ENCODE results near the gene UNC5B.

The UNC5B gene

DNA sequence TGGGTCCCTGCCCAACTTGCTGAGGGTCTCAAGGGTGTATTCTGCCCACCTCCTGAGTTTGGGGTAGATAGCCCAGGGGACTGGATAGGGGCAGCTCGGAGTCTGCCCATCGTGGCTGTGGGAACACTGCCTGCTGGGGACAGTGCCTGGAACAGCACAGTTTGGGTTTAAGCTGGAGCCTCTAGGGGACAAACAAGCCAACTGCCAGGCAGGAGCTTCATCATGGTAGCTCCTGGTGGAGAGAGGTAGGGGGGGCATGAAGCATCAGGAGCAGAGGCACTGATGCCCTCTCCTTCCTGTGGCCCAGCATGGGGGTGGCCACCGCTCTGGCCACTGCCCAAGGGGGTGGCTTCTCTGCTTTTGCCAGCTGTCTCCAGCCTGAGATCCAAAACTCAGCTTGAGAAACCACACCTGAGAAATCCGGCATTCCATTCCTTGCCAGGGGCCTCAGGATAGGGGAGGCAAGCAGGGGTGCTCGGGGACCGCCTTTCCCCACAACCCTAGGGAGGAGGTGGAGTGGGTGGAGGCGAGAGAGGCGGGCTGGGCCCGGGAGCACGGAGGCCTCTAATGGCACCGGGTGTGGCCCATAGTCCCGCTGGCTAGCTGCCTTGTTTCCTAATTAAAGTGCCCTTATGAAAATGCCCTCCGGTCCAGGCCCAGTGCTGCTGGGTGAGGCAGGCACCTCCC lies 47.6 kb downstream of the UNC5B start:
- no peak for DNase-seq (ENCODE audit: low read depth)
- in situ Hi-C loops (cut with HindIII; ENCODE audit: low sequenced_read_pairs): no loop called here
- TF ChIP-seq, protein P1, sequence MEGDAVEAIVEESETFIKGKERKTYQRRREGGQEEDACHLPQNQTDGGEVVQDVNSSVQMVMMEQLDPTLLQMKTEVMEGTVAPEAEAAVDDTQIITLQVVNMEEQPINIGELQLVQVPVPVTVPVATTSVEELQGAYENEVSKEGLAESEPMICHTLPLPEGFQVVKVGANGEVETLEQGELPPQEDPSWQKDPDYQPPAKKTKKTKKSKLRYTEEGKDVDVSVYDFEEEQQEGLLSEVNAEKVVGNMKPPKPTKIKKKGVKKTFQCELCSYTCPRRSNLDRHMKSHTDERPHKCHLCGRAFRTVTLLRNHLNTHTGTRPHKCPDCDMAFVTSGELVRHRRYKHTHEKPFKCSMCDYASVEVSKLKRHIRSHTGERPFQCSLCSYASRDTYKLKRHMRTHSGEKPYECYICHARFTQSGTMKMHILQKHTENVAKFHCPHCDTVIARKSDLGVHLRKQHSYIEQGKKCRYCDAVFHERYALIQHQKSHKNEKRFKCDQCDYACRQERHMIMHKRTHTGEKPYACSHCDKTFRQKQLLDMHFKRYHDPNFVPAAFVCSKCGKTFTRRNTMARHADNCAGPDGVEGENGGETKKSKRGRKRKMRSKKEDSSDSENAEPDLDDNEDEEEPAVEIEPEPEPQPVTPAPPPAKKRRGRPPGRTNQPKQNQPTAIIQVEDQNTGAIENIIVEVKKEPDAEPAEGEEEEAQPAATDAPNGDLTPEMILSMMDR (IDR thresholded peaks at IDR 0.05; ENCODE audit: low read depth, low read length, missing control alignments): peak; percentile 17
- no peak overlapping the region for H3K4me3 ChIP-seq (ENCODE audit: low read depth, low read length)

DNA sequence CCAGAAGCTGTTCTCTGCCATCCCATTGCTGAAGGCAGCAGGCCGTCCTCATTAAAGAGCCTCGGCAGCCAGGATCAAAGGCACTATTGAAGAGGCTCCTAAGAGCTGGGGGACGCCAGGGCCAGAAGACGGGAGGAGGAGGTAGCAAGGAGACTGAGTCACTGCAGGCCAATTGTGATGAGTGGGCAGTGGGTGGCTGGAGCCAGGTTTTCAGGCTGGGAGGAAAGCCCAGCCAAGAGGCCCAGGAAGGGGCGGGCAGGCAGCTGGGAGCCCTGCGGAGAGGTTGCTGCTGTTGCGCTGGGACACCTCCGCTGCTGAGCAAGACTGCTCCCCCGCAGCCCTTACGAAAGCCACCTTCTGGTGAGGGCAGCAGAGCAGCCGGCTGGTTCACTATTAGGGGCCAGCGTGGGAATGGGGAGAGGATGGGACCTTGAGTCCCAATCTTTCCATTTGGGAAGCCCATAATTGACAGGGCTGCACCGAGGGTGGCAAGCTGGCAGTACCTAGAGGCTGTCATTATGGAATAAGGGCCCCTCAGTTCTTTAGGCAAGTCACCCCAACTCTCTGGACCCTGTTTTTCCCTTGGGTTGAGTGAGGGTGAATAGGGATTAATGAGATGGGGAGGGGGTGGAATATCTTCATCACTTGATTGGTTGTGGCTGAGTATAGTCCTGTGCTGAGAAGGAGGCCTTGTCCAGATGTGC lies 48.4 kb downstream of the UNC5B start:
- in situ Hi-C loops (cut with HindIII; ENCODE audit: low sequenced_read_pairs): no loop called here
- DNase-seq (ENCODE audit: low read depth): peak; percentile 57
- no peak overlapping the region for H3K4me3 ChIP-seq (ENCODE audit: low read depth, low read length)
- TF ChIP-seq, protein P1 (IDR thresholded peaks at IDR 0.05; ENCODE audit: low read depth, low read length, missing control alignments): no peak

DNA sequence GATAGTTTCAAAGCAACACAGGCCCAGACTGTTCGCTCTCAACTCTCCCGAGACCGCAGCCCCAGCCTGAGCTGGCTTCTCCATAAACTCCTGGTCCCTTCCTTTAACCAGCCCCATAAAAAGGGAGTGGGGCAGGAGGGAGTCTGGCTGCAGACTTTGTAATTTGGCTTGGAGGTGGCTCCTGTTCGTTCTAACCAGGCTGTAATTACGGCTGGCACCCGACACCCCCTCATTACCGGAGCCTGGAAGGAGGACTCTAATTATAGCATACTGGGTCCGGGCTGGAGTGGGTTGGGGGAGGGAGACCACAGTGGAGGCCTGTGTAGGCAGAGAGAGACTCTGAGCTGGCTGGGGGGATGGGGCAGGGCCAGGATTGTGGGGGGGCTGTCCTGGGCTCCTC lies 49.7 kb downstream of the UNC5B start:
- in situ Hi-C loops (cut with HindIII; ENCODE audit: low sequenced_read_pairs): no loop called here
- no peak for DNase-seq (ENCODE audit: low read depth)
- TF ChIP-seq, protein P1 (IDR thresholded peaks at IDR 0.05; ENCODE audit: low read depth, low read length, missing control alignments): no peak
- H3K4me3 ChIP-seq (ENCODE audit: low read depth, low read length): no peak overlapping the region

DNA sequence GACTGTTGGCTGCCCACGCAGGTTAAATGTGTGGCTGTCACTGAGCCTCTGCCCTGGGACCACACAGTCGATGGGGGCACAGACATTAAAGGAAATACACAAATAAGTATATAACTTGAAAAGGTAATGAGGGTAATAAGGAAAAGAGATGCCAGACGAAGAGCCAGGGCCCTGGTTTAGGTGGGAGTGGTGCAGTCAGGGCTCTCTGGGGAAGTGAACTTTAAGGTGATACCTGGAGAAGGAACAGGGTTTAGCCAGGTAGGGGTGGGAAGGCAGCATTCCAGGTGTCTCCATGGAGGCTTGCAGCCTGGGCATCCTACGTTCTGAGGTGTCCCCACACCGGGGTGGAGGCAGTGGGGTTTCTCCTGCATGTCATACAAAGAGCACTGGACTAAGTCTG lies 50.4 kb downstream of the UNC5B start:
- in situ Hi-C loops (cut with HindIII; ENCODE audit: low sequenced_read_pairs): no loop called here
- no peak for DNase-seq (ENCODE audit: low read depth)
- TF ChIP-seq, protein P1 (IDR thresholded peaks at IDR 0.05; ENCODE audit: low read depth, low read length, missing control alignments): no peak
- no peak overlapping the region for H3K4me3 ChIP-seq (ENCODE audit: low read depth, low read length)

DNA sequence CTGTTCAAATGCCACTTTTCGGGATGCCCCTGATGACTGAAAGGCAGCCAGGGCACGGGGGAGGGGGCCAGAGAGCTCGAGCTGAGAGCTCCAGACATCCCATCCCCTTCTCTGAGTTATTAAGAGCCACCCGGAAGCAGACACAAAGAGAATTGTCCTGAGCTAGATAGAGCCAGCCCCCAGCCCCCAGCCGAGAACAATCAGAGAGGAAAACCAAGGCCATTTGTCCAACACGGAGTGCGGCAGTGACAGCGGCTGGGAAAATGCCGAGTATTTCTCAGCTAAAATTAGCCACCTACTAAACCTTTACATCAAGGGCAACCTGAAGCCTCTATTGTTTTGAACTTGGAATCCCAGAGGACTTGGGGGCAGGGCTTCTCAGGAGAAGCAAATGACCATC lies 51.0 kb downstream of the UNC5B start:
- in situ Hi-C loops (cut with HindIII; ENCODE audit: low sequenced_read_pairs): no loop called here
- no peak for DNase-seq (ENCODE audit: low read depth)
- TF ChIP-seq, protein P1 (IDR thresholded peaks at IDR 0.05; ENCODE audit: low read depth, low read length, missing control alignments): no peak

DNA sequence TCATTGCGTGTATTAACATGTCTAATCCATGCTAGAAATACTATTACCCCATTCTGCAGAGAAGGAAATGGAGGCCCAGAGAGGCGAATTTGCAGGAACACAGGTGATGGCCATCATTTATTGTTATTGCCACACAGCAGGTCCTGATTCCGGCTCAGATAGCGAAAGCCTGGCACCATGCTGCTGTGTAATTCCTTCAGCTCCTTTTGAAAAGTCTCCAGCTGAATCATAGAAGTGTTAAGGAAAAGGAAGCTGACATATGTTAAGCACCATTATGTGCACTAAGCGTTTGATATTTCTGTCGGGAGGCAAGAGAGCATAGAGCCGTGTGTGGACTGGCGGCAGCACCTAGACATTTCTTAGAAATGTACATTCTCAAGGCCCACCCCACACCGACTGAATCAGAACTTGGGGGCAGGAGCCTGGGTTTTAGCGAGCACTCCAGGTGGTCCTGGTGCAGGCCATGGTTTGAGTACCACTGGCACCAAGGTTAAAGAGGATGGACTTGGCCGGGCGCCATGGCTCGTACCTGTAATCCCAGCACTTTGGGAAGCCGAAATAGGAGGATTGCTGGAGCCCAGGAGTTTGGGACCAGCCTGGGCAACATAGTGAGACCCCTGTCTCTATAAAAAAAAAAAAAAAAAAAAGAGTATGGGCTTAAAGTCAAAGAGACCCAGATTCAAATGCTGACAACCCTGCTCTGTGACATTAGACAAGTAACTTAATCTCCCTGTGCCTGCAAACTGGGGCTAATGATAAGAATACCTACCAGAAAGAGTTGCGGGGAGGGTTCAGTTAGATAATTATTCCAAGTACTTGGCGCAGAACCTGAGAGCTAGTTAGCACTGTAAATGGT lies 52.2 kb downstream of the UNC5B start:
- DNase-seq (ENCODE audit: low read depth): no peak
- H3K4me3 ChIP-seq (ENCODE audit: low read depth, low read length): no peak overlapping the region
- in situ Hi-C loops (cut with HindIII; ENCODE audit: low sequenced_read_pairs): no loop called here
- TF ChIP-seq, protein P1 (IDR thresholded peaks at IDR 0.05; ENCODE audit: low read depth, low read length, missing control alignments): no peak

More for the DNA sequence above, 51.0 kb downstream of the UNC5B start:
- H3K4me3 ChIP-seq (ENCODE audit: low read depth, low read length): no peak overlapping the region
